SK-N-MC (cell line): ENCODE results near the gene TSR2.

Source experiments
- EZH2 ChIP-seq: fragments of 200-600 bp; sonication (generic); IDR thresholded peaks from one replicate; pipeline ENCODE4 v1.6.1; 2017; ENCODE audit warnings: antibody characterized with exemption
- POLR2AphosphoS5 ChIP-seq: IDR thresholded peaks from 2 replicates; pipeline ENCODE4 v1.6.1; 2012; ENCODE audit warnings: mild to moderate bottlenecking, low read depth, low read length, borderline replicate concordance

DNA sequence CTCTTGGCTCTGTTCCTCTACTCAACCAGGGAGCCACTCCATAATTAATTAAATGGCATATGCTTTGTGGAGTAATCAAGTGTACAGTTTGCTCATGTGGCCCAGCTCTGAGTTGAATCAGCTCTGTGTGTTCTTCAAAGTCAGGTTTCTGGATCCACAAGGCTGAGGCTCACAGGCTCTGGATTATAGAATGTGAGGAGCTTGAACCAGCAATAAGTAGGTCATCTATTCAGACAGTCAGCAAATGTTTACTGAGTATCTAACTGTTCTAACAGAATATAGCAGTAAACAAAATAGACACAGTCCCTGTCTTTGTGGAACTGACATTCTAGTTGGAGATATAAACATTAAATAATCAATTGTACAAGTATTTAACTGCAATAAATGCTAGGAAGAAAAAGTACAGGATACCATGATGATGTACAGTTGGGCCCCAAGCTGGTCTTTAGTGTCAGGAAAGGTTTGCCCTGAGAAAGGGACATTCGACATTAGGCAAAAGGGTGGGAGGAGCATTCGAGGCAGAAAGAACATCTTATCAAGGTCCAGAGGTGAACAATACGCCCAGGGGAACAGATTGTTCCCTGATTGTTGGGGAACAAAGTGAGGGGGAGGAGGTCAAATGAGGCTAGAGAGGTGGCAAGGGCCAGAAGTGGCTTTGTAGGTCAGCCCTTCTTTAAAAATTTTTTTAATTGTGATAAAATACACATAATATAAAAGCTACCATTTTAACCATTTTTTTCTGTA is 20.5 kb upstream of the TSR2 start:
- TF ChIP-seq POLR2AphosphoS5 (no peak), EZH2 (no peak)
